Hypothalamus (tissue), 51 donors: Measurements from ENCODE around the gene POMC.
"Not testable (repeated sequence)": the region's sequence is repeated elsewhere in the genome, so short reads cannot be mapped to it uniquely, and the experiment has no call there.

Source experiments
- DNase-seq, 51 donors: peaks; one replicate each; lab custom pipeline; 2025; lab: John Stamatoyannopoulos, UW

The POMC gene

DNA sequence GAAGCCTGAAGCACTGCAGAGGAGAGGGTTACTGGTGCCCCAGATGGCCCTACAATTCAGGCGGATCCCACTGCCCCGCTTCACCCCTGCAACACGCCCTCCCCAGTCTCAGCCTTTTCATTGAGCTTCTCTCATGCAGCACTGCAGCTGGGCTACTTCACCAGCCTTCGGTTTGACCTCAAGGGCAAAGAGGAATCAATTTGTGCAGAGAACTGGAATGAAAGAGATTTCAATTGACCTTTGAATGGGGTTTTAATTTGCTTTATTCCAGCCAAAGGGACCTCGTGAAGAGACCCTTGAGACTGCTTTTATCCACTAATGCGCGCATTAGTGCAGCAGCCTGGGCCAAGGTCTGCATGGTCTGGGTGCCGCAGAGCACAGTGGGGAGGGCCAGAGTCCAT lies 8.8 kb upstream of the POMC start:
- no peak for DNase-seq

DNA sequence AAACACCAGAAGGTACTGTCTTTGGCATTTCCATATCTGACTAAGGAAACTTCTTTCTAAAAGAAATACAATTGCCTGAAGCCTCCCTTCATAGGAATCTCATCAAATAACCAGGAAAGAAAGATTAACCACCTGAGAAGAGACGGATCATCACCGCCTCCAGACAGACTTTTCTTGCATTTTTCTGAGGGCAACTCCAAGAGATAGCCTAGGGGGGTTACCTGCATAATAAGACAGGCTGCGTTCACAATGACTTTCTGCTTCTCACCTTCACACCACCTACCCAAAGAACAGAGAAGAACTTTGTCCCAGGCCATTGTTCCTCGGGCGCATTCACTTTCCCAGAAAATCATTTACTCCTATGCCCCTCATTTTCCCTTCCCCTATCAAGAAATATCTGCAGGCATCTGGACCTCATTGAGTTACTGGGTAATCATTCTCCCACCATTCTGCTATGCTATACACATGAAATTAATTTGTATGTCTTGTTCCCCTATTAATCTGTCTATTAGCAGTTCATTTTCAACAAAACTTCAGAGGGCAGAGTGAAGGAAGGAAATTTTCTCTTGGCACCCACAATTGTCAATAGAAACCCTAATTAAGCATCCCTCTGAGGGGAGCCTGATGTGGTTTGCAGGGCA lies 8.3 kb upstream of the POMC start:
- no peak for DNase-seq

DNA sequence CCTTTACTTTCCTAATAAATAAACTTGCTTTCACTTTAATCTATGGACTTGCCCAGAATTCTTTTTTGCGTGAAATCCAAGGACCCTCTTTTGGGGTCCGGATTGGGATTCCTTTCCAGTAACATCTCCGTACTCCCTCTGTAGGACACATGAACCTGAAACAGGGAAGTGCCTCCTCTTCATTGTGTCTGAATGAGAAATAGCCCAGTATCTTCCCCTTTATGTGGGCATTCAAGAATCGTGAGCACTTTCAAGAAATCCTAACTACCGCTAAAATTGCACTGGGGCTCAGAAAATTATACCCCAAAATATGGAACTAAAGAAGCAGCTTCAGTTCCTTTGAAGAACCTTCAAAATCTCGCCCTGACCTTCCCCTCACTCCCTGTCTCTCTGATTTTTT lies 7.8 kb upstream of the POMC start:
- no peak for DNase-seq

DNA sequence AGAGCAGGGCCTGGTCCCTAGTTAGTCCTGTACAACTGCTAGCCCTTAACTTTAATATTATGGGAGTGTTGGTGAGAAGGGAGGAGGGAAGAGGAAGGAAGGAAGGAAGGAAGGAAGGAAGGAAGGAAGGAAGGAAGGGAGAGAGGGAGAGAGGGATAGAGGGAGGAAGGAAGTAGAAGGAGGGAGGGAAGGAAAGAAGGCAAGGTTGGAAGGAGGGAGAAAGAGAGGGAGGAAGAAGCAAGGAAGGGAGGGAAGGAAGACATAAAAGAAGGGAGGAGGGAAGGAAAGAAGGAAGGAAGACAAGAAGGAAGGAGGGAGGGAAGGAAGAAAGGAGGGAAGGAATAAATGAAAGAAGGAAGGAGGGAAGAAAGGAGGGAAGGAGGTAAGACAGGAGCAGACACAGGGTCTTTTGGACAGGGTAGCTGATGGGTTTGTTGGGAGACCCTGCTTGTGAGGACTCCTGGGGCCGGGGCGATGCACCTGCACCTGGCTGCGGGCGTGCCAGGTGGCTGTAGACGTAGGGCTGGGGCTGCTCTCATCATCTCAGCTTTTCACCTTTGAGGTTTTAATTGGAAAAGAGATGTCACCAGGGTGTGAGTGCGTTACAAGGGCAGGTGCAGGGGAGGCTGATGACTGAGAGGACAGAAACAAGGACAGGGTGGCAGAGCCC lies 5.9 kb upstream of the POMC start:
- no peak for DNase-seq

DNA sequence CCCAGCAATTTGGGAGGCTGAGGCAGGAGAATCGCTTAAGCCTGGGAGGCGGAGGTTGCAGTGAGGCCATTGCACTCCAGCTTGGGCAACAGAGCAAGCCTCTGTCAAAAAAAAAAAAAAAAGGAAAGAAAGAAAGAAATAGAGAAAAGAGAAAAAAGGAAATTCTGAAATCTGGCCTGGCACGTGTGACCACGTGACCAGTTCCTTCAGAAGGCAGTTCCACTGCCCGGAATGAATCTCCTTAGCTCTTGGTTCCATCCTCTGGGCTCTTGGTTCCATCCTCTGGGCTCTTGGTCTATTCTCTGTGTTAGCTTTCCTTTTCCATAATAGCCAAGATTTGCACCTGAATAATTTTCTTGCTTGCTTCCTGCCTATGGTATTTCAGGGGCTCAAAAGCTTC lies 5.3 kb upstream of the POMC start:
- no peak for DNase-seq

DNA sequence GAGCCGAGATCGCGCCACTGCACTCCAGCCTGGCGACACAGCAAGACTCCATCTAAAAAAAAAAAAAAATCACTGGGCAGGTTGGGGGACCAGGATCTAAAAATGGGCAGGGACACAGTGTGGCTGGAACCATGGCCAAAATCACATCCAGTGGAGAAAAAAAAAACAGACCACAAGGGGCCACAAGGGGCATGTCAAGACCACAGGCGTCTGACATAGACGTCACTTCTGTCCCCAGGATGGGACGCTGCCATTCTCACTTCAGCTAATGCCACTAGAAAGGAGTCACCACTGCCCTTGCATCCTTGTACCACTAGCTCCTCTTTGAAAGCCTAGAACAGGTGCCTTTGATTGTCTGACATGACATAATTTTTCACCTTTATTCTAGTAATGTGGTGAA lies 2.5 kb upstream of the POMC start:
- no peak for DNase-seq

DNA sequence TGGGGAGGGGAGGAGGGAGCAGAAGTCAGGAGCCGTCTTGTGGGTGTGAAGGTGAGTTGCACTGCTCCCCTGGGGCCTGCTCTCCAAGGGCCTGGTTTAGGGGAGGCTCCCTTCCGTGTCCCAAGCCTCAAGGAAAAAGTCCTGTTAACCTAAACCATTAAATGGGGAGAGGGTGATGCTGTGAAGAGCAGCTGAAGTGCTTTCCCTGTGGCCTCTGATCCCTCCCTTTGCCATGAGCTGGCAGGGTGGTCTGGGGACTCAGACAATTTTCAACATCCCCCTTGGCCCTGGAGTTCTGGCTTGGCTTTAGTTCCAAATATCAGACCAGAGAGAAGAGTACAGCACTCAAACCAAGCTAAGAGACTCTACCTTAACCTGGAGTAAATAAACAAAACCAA lies 692 bp upstream of the POMC start:
- no peak for DNase-seq

DNA sequence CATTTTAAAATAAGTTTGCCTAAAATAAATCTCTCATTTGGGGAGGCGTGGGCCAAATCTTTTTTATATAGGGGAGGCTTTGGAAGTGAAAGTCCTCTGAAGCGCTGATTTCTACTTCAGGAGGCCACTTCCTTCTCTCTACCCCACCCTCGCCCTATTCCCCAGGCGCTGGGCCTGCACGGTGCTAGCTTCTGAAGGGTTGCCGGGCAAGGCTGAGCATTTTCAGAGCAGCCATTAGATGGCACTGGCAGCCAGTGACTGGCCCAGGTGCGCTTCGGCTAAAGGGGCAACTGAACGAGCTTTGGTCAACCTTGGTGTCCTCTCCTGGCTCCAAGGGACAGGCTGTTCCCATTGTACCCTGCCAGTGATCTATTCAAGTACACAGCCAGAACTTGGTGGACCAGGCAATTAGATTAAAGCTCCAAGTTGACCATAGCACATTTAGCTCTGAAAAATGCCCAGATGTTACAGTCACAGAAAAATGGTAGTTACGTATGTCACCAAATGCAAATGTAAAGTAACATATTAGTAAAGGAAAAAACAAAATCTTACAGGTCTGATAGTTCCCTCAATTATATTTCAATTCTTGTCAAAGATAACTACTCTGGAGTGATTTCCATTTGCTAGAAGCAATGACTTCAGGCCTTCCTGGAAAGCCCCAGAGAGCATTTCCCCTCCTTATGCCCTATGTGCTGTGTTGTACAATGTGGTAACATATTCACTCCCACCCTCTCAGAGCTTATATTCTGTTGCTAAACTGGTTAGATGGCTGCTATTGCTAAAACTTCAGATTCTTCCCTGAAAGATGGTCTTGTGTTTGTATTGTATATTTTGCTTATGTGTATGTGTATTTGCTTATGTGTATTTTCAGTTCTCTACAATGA lies 2.1 kb downstream of the POMC start:
- peak in 15 of 51 donors; percentile 5 to 39 (median 18) for DNase-seq

DNA sequence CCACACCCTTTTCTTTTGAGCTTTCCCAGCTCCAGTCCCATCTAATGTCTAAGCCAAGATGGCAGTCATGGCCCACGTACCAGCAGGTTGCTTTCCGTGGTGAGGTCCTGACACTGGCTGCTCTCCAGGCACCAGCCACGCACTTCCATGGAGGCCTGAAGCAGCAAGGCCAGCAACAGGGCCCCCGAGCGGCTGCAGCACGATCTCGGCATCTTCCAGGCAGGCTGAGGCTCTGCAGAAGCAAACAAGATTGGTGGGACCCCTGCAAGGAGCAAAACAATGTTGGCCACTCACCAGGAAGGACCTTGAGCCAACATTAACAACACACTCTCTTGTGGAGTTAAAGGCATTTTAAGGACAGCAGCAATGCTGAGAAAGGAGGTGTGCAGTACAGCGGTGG lies 3.8 kb downstream of the POMC start:
- no peak for DNase-seq

DNA sequence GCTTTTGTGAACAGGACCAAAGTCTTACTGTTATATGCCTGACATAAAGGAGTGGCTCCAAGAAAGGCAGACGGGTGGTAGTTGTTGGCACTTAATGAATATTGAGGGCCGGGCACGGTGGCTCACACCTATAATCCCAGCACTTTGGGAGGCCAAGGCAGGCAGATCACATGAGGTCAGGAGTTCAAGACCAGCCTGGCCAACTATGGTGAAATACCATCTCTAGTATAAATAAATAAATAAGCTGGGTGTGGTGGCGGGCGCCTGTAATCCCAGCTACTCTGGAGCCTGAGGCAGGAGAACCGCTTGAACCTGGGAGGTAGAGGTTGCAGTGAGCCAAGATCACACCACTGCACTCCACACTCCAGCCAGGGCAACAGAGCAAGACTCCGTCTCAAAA lies 6.3 kb downstream of the POMC start:
- not testable (repeated sequence) for DNase-seq

DNA sequence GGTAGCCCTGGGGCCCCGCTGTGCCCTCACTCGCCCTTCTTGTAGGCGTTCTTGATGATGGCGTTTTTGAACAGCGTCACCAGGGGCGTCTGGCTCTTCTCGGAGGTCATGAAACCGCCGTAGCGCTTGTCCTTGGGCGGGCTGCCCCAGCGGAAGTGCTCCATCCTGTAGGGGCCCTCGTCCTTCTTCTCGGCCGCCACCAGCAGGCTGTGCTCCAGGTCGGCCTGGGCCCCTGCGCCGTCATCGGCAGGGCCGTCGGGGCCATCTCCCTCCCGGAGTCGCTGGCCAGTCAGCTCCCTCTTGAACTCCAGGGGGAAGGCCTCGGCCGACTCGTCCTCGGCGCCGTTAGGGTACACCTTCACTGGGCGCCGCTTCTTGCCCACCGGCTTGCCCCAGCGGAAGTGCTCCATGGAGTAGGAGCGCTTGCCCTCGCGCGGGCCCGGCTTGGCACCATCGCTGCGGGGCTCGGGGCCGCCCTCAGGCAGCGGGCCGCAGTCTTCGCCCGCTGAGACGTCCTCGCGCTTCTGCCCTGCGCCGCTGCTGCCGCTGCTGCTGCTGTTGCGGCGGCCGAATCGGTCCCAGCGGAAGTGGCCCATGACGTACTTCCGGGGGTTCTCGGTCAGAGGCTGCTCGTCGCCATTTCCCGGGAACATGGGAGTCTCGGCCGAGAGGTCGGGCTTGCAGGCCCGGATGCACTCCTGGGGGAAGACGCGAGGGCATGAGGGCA lies 7.2 kb downstream of the POMC start:
- peak in 22 of 51 donors; percentile 3 to 46 (median 14) for DNase-seq

DNA sequence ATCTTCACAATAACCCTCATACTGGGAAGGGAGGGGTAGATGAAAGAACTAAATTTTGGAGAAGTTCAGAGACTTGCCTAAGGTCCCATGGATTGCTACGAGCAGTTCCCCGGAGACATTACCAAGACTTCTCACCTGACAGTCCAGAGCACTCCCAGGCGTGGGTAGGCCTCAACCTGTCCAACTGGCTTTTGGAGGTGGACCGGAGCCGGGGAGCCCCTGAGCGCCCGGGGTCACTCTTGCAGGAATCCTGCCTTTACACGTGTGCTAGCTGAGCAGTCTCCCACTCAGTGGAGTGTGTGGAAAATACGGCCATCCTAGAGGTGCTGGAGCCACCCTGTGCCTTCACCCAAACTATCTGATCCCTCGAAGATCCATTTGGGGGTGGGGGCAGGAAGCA lies 8.0 kb downstream of the POMC start:
- no peak for DNase-seq

DNA sequence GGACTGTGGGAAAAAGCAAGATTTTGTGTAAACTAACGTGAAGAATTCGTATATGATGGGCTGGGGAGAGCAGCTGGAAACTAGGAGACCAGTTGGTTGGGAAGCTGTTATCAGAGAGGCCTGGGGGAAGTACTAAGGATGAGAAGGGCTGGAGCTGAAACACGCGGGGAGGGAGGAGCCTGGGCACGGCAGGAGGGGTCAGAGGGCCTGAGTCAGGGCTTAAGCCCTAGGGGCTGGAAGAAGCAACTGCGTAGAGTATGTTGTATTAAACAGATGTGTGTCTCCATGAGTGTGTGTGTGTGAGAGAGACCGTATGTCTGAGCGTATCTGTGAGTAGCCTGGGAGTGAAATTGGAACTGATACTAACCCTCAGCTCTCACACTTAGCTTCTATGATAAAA lies 8.4 kb downstream of the POMC start:
- no peak for DNase-seq

DNA sequence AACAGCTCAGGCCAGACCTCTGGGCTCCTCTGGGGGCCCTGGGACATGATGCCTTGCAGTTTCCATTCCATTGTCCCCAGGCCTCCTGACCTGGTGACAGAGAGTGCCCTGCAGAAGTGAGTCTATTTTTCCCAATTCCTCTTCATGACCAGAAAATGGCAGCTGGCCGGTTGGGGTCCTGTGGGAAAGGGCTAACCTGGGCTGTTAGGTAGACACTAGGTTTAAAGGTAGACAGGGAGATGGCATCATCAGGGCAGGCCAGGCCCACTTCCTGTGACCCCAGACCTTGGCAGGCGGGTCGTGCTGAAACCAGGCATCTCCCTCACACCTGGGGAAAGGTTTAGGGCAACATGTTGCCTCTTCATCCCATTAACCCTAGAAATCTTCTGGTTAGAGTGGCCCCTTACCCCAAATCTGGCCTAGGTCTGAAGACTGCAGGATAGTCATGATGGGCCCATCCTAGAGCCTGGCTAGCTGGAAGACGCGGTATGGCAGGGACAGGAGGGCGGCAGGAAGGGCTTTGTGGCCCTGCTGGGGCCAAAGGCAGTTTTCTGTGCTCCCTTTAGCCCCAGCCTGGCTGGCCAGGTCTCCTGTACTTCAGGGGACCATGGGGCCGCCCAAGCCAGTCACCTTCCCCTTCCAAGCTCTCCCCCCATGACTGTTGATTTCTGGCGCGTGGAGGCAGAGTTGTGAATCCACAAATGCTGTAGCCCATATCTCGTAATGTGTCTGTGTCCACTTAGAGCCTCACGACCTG lies 10.1 kb downstream of the POMC start:
- DNase-seq, result no peak

DNA sequence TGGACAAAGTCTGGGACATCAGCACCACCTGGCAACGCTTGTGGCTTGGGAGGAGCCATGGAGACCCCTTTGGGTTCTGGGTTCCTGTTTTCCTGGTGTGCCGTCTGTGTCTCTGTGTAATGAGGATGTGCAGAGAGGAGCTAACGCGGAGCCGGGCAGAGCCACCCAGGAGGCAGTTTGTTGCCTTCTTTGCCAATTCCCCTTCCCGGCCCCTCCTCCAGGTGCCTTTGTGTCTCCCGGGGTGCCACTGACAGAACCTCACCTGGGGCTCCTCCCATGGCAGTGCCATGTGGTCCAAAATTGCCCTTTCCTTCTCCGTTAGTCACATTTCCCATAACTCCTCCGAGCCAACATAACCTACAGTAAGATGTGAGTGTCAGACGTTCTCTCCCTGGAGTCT lies 13.0 kb downstream of the POMC start:
- no peak for DNase-seq

DNA sequence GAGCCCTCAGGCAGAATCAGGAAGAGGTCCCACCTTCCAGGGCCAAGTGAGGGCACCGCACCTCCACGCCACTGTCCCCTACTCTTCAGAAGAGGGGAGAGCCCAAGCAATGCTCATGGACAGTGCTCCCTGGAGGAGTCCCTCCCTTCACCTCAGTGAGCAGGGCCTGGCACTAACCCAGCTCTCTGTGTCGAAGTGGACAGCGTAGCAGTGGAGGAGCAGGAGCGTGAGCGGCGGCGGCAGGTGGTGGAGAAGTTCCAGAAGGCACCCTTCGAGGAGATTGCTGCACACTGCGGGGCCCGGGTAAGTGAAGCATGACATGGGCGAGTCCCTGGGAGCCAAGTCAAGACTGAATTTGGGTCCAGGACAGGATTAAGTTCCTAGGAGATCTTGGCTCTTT lies 16.7 kb downstream of the POMC start:
- peak in 2 of 51 donors; percentile 15 to 42 for DNase-seq

DNA sequence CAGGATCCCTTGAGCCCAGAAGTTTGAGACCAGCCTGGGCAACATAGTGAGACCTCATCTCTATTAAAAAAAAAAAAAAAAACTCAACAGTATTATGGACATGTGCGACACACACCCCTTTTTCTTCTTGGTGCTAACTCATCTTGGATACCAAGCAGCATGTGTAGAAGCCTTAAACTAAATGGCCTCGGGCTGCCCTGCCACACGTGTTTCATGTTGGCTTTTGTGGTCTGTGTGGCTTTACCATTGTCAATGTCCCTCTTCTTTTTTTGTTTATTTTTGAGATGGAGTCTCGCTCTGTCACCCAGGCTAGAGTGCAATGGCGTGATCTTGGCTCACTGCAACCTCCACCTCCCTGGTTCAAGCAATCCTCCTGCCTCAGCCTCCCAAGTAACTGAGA lies 17.4 kb downstream of the POMC start:
- not testable (repeated sequence) for DNase-seq

DNA sequence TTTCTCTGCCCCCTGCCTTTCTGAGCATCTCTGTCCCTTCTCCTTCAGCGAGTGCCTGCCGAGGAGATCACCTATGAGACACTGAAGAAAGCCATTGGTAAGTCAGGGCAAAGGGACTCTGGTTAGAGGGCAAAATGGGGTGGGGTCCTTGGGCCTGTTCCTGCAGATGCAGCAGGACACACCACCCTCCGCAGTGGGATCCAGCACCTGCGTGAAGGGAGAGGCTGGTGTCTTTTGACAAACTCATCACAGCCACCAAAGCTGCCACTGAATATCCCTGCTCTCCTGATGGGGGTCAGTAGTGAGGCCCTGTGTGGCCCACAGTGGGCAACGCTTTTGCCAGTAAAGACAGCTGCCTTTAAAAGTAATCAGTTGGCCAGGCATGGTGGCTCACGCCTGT lies 18.7 kb downstream of the POMC start:
- DNase-seq, result no peak

DNA sequence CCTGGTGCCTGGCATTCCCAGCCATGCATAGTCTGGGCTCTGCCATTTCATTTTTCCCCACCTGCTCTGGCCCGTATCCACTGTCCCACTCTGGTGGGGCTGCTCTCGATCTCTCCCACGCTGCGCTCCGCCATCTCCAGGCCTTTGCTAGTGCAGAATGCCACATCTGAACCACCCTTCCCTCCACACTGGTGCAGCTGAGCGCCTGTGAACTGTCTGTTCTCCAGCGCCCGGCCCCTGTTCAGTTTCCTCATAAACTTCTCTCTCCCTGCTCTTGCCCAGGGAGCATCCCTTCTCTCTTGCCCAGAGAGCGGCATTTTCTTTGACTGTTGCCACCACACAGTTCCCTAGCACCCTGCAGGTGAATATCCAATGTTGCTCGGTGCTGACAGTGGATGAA lies 21.5 kb downstream of the POMC start:
- DNase-seq, result no peak

DNA sequence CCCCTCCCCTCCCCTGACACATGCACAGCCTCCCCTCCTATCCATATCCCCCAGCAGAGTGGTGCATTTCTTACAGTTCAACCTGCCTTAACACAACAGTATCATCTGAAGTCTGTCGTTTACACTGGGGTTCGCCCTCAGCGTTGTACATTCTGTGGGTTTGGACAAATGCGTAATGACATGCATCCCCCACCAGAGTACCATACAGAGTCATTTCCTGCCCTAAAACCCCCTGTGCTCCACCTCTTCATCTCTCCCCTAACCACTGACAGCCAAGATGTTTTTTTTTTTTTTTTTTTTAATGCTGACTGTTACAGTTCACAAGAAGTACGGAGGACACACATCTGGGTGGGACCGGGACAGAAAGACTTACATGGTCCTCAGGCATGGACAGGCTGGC lies 22.6 kb downstream of the POMC start:
- DNase-seq, result no peak
